Stomach (tissue), 4 donors: ENCODE results near the gene EMX1.

Source experiments
- CTCF ChIP-seq, 7 experiments: fragments of 450-650 bp in 4 of 7; fragments of 200-600 bp in 3 of 7; sonication (generic) in 3 of 7; IDR thresholded peaks; one replicate each; pipeline ENCODE4 v1.5.1; 2016 to 2019; ENCODE audit warnings: antibody characterized with exemption in 7 of 7, control low read depth in 2 of 7, mild to moderate bottlenecking in 1 of 7
- EP300 ChIP-seq: sonication (generic); formaldehyde crosslinking; IDR thresholded peaks from one replicate; pipeline ENCODE4 v1.6.1; 2017; ENCODE audit warnings: antibody characterized with exemption
- POLR2A ChIP-seq, 4 donors: fragments of 450-650 bp; IDR thresholded peaks; one replicate each; pipeline ENCODE4 v1.6.1; 2016; ENCODE audit warnings: antibody characterized with exemption in 4 of 4, control low read depth in 2 of 4, mild to moderate bottlenecking in 1 of 4, moderate library complexity in 1 of 4

DNA sequence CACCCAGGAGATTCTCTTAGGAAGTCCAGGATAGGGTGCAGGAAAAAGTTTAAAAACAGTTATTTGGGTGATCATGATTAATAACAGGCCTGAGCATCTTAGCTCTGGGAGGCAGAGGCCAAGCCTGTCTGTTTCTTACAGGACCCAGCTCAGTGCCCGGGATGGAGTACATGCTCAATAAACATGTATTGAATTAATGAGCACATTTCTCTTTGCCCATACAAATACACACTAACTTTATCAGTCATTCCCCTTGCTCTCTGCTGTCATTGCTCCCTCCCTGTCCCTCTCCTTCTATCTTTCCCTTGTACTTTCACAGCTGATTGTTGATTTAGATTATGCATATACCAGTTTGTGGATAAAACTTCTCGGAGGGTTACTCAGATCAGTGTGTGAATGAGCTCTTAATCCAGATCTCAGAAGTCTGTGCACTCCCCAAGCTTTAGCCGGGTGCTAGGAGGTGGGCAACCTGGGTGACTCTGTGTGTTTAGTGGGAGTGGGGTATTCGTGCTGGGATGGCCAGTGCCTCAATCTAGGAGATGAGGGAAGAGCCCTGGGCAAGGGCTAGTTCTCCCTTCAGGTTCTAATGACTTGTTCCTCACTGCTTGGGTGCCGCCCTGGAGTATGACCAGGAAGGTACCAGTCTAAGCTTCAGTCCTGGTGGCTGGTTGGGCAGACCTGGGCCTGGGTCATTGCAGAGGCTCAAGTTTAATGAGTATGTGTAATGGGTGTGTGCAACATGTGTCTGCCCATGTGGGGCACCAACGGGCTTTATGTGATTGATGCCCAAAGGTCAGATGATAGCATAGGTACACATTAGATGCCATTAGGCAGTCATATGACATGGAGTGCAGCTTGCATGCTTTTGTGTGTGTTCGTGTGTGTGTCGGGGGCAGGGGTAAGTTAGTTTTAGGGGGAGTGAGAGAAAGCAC, 10.6 kb downstream of the EMX1 start:
- TF ChIP-seq CTCF (IDR thresholded peaks at IDR 0.05): no peak
- no peak for TF ChIP-seq EP300
- no peak for TF ChIP-seq POLR2A (IDR thresholded peaks at IDR 0.05)
